Chondrocyte (in vitro differentiated cells): ENCODE results near the gene PRPF19. TPM values are rescaled to one million over a fixed set of nuclear protein-coding genes. Genes with fewer than 3 reads are reported as not detected.

Source experiments
- DNase-seq: peaks from one replicate; pipeline ENCODE4 v3.0.0; 2021; ENCODE audit warnings: mixed read lengths, low spot score
- H3K27ac Mint-ChIP-seq: one replicate; pipeline ENCODE4 v1.8.0; 2021; ENCODE audit warnings: mild to moderate bottlenecking, moderate library complexity, mixed read lengths; ENCODE audit not compliant: unreplicated experiment
- H3K27me3 Mint-ChIP-seq: 2 replicates; pipeline ENCODE4 v1.8.0; 2021; ENCODE audit warnings: low read depth, mixed read lengths
- H3K36me3 Mint-ChIP-seq: 2 replicates; pipeline ENCODE4 v1.8.0; 2021; ENCODE audit warnings: low read depth, mixed read lengths
- H3K4me1 Mint-ChIP-seq: 2 replicates; pipeline ENCODE4 v1.8.0; 2021; ENCODE audit warnings: low read depth, mild to moderate bottlenecking, mixed read lengths
- H3K4me3 Mint-ChIP-seq: one replicate; pipeline ENCODE4 v1.8.0; 2021; ENCODE audit warnings: mild to moderate bottlenecking, moderate library complexity, mixed read lengths; ENCODE audit not compliant: unreplicated experiment
- H3K9me3 Mint-ChIP-seq: 2 replicates; pipeline ENCODE4 v1.8.0; 2021; ENCODE audit warnings: low read depth, mixed read lengths
- CTCF ChIP-seq: fragments of 200-600 bp; sonication (generic); IDR thresholded peaks from 2 replicates; pipeline ENCODE4 v1.5.0; 2021; ENCODE audit warnings: antibody characterized with exemption, mild to moderate bottlenecking, moderate library complexity
- total RNA-seq: library from RNA; stranded (reverse); gene quantifications from 3 replicates; pipeline ENCODE4 v1.2.1, GENCODE V29; 2021

Gene PRPF19
- total RNA-seq, 1 donor from 2014 or later, result 51.3 TPM

- peaks cover 10% of the 10 kb centered on the region for H3K36me3 Mint-ChIP-seq
- H3K27me3 Mint-ChIP-seq, result no peaks in the 10 kb centered on the region
- DNase-seq, result no peak
- no peak for TF ChIP-seq CTCF
- H3K9me3 Mint-ChIP-seq, result no peaks in the 10 kb centered on the region
- H3K4me1 Mint-ChIP-seq, result no peaks in the 10 kb centered on the region
- no peak overlapping the region for H3K27ac Mint-ChIP-seq
- no peak overlapping the region for H3K4me3 Mint-ChIP-seq
Measured at GRCh38 chr11:60934124-60934789, 27.9 kb upstream of the PRPF19 start.

DNA sequence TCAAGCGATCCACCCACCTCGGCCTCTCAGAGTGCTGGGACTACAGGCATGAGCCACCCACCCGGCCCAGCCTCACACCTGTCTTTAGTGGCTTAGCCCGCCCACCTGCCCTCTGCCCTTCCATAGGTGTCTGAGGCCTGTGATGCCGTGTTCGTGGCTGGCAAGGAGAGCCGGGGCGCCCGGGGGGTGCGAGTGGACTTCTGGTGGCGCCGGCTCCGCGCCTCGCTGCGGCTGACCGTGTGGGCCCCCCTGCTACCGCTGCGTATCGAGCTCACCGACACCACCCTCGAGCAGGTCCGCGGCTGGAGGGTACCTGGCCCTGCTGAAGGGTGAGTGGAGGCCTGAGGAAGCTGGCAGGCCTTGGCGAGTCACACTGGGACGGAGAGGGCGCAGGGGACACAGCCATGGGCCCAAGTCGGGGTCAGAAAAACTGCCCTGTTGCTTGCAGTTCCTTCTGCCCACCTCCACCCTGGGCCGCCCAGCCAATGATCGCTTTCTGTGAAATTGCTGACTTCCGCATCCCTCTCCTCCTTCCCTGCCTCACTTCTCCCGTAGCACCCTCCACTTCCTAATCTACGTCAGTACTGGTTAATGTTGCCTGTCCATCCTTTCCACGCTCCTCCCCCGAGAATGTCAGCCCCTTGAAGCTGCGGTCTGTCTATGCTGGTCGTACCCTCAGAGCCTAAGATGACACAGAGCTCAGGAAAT is 27.2 kb upstream of the PRPF19 start:
- no peak for DNase-seq
- no peak overlapping the region for H3K27ac Mint-ChIP-seq

GRCh38 chr11:60932605-60933356 is 26.4 kb upstream of the PRPF19 start:
- Mint-ChIP-seq H3K36me3 (peaks cover 10% of the 10 kb centered on the region), H3K27ac (no peak overlapping the region), H3K27me3 (no peaks in the 10 kb centered on the region), H3K9me3 (no peaks in the 10 kb centered on the region), H3K4me3 (no peak overlapping the region), H3K4me1 (no peaks in the 10 kb centered on the region)
- DNase-seq, result no peak
- TF ChIP-seq CTCF, result no peak

More for the DNA sequence above, 27.2 kb upstream of the PRPF19 start:
- Mint-ChIP-seq H3K4me1 (no peaks in the 10 kb centered on the region), H3K36me3 (peaks cover 10% of the 10 kb centered on the region), H3K27me3 (no peaks in the 10 kb centered on the region), H3K4me3 (no peak overlapping the region), H3K9me3 (no peaks in the 10 kb centered on the region)
- TF ChIP-seq CTCF, result no peak

- no peak for TF ChIP-seq CTCF
- DNase-seq, result no peak
- Mint-ChIP-seq H3K9me3 (no peaks in the 10 kb centered on the region), H3K27ac (no peak overlapping the region), H3K27me3 (no peaks in the 10 kb centered on the region), H3K4me1 (no peaks in the 10 kb centered on the region), H3K4me3 (no peak overlapping the region), H3K36me3 (peaks cover 10% of the 10 kb centered on the region)
Measured at GRCh38 chr11:60931917-60932316, 25.5 kb upstream of the PRPF19 start.

DNA sequence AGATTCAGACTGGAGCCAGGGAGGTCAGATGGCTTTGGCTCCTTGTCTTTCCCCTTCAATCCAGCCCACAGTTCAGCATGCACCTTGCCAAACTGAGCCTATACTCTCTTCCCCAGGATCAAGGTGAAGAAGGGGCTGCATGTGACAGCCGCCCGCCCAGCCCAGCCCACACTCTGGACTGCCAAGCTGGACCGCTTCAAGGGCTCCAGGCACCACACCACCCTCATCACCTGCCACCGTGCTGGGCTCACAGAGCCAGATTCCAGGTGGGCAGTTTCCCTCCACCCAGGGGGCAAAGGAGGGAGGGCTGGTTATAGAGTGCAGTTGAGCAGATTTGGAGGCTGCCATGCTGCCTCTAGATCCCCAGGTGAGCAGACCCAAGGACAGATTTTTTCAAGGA is 24.0 kb upstream of the PRPF19 start:
- Mint-ChIP-seq H3K9me3 (no peaks in the 10 kb centered on the region), H3K4me3 (no peak overlapping the region), H3K36me3 (peaks cover 10% of the 10 kb centered on the region), H3K27me3 (no peaks in the 10 kb centered on the region), H3K4me1 (peaks cover 5% of the 10 kb centered on the region), H3K27ac (no peak overlapping the region)
- no peak for DNase-seq
- no peak for TF ChIP-seq CTCF
